ENCODE measurements around the gene CALM3. TPM values are rescaled to one million over a fixed set of nuclear protein-coding genes. Genes with fewer than 3 reads are reported as not detected.

Gene CALM3
- total RNA-seq, 1 experiment from 2014 or later = 484 TPM

GRCh38 chr19:46644720-46645119 is 43.6 kb downstream of the CALM3 start:
- Mint-ChIP-seq H3K4me1 (ENCODE audit: low read depth, unreplicated experiment) (no peaks in the 10 kb centered on the region), H3K27me3 (ENCODE audit: insufficient read depth, unreplicated experiment) (peaks cover 7% of the 10 kb centered on the region), H3K36me3 (ENCODE audit: insufficient read depth, unreplicated experiment) (no peaks in the 10 kb centered on the region), H3K4me3 (ENCODE audit: unreplicated experiment) (no peak overlapping the region), H3K27ac (ENCODE audit: unreplicated experiment) (no peak overlapping the region), H3K9me3 (ENCODE audit: unreplicated experiment) (no peaks in the 10 kb centered on the region)
- Histone ChIP-seq H3K27me3 (replicated peaks; ENCODE audit: control insufficient read depth, insufficient read depth, low read length) (no peaks in the 10 kb centered on the region), H3K4me3 (ENCODE audit: low read depth, low read length) (no peak overlapping the region), H3K4me1 (0 out of 2 replicates have a peak, but pooled peaks cover under 1% of the 10 kb centered on the region), H3K9me3 (no peaks in the 10 kb centered on the region), H3K36me3 (ENCODE audit: control insufficient read depth, insufficient read depth, low read length) (no peaks in the 10 kb centered on the region)
- CTCF ChIA-PET = interaction anchor here (1.4 kb wide), 1 partner anchor 28 kb away, joined by 4 read pairs; no protein-coding TSS in a partner anchor
- DNase-seq = no peak
- intact Hi-C loops (cut with micrococcal nuclease; ENCODE audit: unreplicated experiment) = no loop called here
- TF ChIP-seq CTCF (IDR thresholded peaks at IDR 0.05; ENCODE audit: insufficient read depth in 1 of 2, low read depth in 1 of 2, low read length in 1 of 2, severe bottlenecking in 1 of 2, unreplicated experiment in 1 of 2) = no peak
- BruUV-seq (replicated peaks) = no TSS peak
- POLR2A ChIA-PET = no interaction called here

GRCh38 chr19:46646402-46646801 is 45.3 kb downstream of the CALM3 start:
- Histone ChIP-seq H3K27me3 (replicated peaks; ENCODE audit: control insufficient read depth, insufficient read depth, low read length) (no peaks in the 10 kb centered on the region), H3K9me3 (no peaks in the 10 kb centered on the region), H3K36me3 (ENCODE audit: control insufficient read depth, insufficient read depth, low read length) (no peaks in the 10 kb centered on the region), H3K4me3 (ENCODE audit: low read depth, low read length) (no peak overlapping the region), H3K4me1 (no peaks in the 10 kb centered on the region)
- Mint-ChIP-seq H3K27me3 (ENCODE audit: insufficient read depth, unreplicated experiment) (peaks cover 4% of the 10 kb centered on the region), H3K4me1 (ENCODE audit: low read depth, unreplicated experiment) (no peaks in the 10 kb centered on the region), H3K36me3 (ENCODE audit: insufficient read depth, unreplicated experiment) (no peaks in the 10 kb centered on the region), H3K9me3 (ENCODE audit: unreplicated experiment) (no peaks in the 10 kb centered on the region), H3K27ac (ENCODE audit: unreplicated experiment) (no peak overlapping the region), H3K4me3 (ENCODE audit: unreplicated experiment) (no peak overlapping the region)
- no TSS peak for BruUV-seq (replicated peaks)
- CTCF ChIA-PET = no interaction called here
- TF ChIP-seq CTCF (IDR thresholded peaks at IDR 0.05; ENCODE audit: insufficient read depth in 1 of 2, low read depth in 1 of 2, low read length in 1 of 2, severe bottlenecking in 1 of 2, unreplicated experiment in 1 of 2) = no peak
- intact Hi-C loops (cut with micrococcal nuclease; ENCODE audit: unreplicated experiment) = no loop called here
- DNase-seq = no peak
- POLR2A ChIA-PET = no interaction called here

- Histone ChIP-seq H3K4me1 (no peaks in the 10 kb centered on the region), H3K4me3 (ENCODE audit: low read depth, low read length) (no peak overlapping the region), H3K36me3 (ENCODE audit: control insufficient read depth, insufficient read depth, low read length) (no peaks in the 10 kb centered on the region), H3K27me3 (replicated peaks; ENCODE audit: control insufficient read depth, insufficient read depth, low read length) (no peaks in the 10 kb centered on the region), H3K9me3 (no peaks in the 10 kb centered on the region)
- no peak overlapping the region for H3K27ac Mint-ChIP-seq (ENCODE audit: unreplicated experiment)
- DNase-seq = no peak
- intact Hi-C loops (cut with micrococcal nuclease; ENCODE audit: unreplicated experiment) = no loop called here
- no peaks in the 10 kb centered on the region for H3K36me3 Mint-ChIP-seq (ENCODE audit: insufficient read depth, unreplicated experiment)
- TF ChIP-seq CTCF (IDR thresholded peaks at IDR 0.05; ENCODE audit: insufficient read depth in 1 of 2, low read depth in 1 of 2, low read length in 1 of 2, severe bottlenecking in 1 of 2, unreplicated experiment in 1 of 2) = no peak
- CTCF ChIA-PET = interaction anchor here (0.9 kb wide), 1 partner anchor 26 kb away, joined by 3 read pairs; no protein-coding TSS in a partner anchor
- H3K27me3 Mint-ChIP-seq (ENCODE audit: insufficient read depth, unreplicated experiment) = no peaks in the 10 kb centered on the region
- no TSS peak for BruUV-seq (replicated peaks)
- POLR2A ChIA-PET = no interaction called here
- H3K9me3 Mint-ChIP-seq (ENCODE audit: unreplicated experiment) = no peaks in the 10 kb centered on the region
- no peak overlapping the region for H3K4me3 Mint-ChIP-seq (ENCODE audit: unreplicated experiment)
- H3K4me1 Mint-ChIP-seq (ENCODE audit: low read depth, unreplicated experiment) = no peaks in the 10 kb centered on the region
These were observed 47.2 kb downstream of the CALM3 start for GRCh38 chr19:46648060-46648960.

All from Caco-2 (cell line).